Fibroblast of skin of left quadriceps (primary cell): Measurements from ENCODE around the gene SRPRB.

Experiments
- DNase-seq, 2 experiments: peaks; one replicate each; pipeline ENCODE4 v3.0.0-alpha.2; 2013; ENCODE audit warnings: low read depth in 2 of 2

SRPRB gene

GRCh38 chr3:133866141-133866540 lies 60.5 kb downstream of the SRPRB start:
- no peak for DNase-seq

GRCh38 chr3:133868186-133868585 lies 62.6 kb downstream of the SRPRB start:
- DNase-seq, result no peak

DNA sequence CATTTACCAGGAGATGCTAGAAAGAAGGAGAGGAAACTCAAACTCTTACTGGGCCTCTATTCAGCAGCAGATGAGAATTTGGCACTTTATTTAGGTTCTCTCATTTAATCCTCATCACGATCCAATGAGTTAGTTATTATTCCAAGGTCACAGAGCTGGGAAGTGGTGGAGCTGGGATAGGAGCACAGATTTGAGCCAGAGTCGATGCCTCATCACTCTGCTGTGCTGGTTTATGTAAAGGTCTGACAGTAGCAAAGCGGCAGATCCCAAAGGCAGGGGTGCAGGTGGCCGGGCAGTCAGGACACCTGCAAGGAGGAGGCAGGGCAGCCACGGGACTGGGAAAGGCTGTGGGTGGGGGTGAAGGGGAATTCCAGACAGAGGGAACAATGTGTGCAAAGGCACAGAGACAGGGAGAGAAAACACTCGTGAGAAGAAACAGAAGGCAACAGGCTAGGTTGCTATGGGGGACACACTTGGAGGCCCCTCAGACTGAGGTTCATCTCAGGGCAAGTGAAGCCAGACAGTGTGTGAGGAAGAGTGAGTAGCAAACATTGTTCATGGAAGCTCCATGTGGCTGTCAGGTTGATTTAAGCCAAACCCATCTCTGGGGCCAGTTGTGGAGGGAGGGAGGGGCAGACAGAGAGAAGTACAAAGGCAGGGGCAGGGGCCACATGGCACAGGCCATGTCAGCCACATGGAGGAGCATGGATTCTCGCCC lies 63.3 kb downstream of the SRPRB start:
- DNase-seq, result no peak

DNA sequence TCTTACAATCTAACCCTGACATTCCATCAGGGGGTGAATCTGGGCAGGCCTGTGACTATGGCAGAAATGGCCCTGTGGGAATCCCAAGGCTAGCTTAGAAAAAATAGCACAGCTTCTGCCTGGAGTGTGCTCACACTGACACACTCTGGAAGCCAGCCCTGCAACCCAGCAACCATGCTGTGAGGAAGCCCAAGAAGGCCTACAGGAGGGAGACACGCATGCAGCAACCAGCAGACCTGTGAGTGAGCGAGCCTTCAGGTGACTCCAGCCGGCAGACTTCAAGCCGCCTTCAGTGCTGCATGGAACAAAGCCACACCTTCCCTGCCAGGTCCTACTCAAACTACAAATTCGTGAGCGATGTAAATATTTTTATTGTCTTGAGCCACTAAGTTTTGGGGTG lies 64.0 kb downstream of the SRPRB start:
- DNase-seq, result no peak

- no peak for DNase-seq
Observed at GRCh38 chr3:133870822-133871221, 65.2 kb downstream of the SRPRB start.
